OCI-LY7 (cell line): ENCODE measurements around the gene AUP1. TPM values are rescaled to one million over a fixed set of nuclear protein-coding genes. Genes with fewer than 3 reads are reported as not detected.

Experiments used
- BruUV-seq: library from RNA; stranded (reverse); fragments of 400-500 nt; replicated peaks from 2 replicates; lab custom pipeline; 2021; lab: Mats Ljungman, UMichigan
- CTCF ChIA-PET: fragments of 300-600 bp; sonication (Branson Sonifier 250); formaldehyde crosslinking; loops from one replicate; lab custom pipeline; 2022; ENCODE audit warnings: antibody characterized with exemption; ENCODE audit not compliant: unreplicated experiment; lab: Charles Lee
- POLR2A ChIA-PET: fragments of 300-600 bp; sonication (Branson Sonifier 250); formaldehyde crosslinking; loops from one replicate; lab custom pipeline; 2022; ENCODE audit warnings: antibody characterized with exemption; lab: Charles Lee
- DNase-seq: peaks from one replicate; pipeline ENCODE4 v3.0.0-alpha.2; 2015; ENCODE audit warnings: low spot score
- H2AFZ ChIP-seq: fragments of 200-600 bp; sonication (generic), shearing (Covaris generic); 2 replicates; pipeline ENCODE4 v1.6.1; 2014; ENCODE audit warnings: mild to moderate bottlenecking, antibody characterized with exemption, low read length, moderate library complexity
- H3K27ac ChIP-seq: fragments of 200-600 bp; sonication (generic); 2 replicates; pipeline ENCODE4 v1.5.1; 2014; ENCODE audit warnings: mixed run types, low read depth, mild to moderate bottlenecking, moderate library complexity, low read length, inconsistent platforms; ENCODE audit not compliant: poor library complexity, severe bottlenecking
- H3K36me3 ChIP-seq: fragments of 200-600 bp; sonication (generic); 2 replicates; pipeline ENCODE4 v1.6.1; 2014; ENCODE audit warnings: mild to moderate bottlenecking, antibody characterized with exemption, low read length, moderate library complexity, mixed read lengths; ENCODE audit not compliant: insufficient read depth
- H3K4me1 ChIP-seq: fragments of 200-600 bp; sonication (generic); 2 replicates; pipeline ENCODE4 v1.5.1; 2014; ENCODE audit warnings: mild to moderate bottlenecking, low read length; ENCODE audit not compliant: insufficient read depth, poor library complexity, severe bottlenecking
- H3K4me2 ChIP-seq: fragments of 200-600 bp; sonication (generic); 2 replicates; pipeline ENCODE4 v1.6.1; 2014; ENCODE audit warnings: mild to moderate bottlenecking, low read length
- H3K4me3 ChIP-seq: fragments of 200-600 bp; sonication (generic); 2 replicates; pipeline ENCODE4 v1.5.1; 2014; ENCODE audit warnings: mild to moderate bottlenecking, low read depth, low read length; ENCODE audit not compliant: poor library complexity, severe bottlenecking
- H3K79me2 ChIP-seq: fragments of 200-600 bp; sonication (generic); 2 replicates; pipeline ENCODE4 v1.6.1; 2016; ENCODE audit warnings: low read depth, mild to moderate bottlenecking, low read length, moderate library complexity, mixed read lengths; ENCODE audit not compliant: insufficient read depth
- H3K9me2 ChIP-seq: fragments of 200-600 bp; sonication (generic); 2 replicates; pipeline ENCODE4 v1.6.1; 2016; ENCODE audit warnings: mild to moderate bottlenecking, low read length, mixed read lengths; ENCODE audit not compliant: insufficient read depth
- H3K9me3 ChIP-seq: fragments of 200-600 bp; sonication (generic); 2 replicates; pipeline ENCODE4 v1.6.1; 2014; ENCODE audit warnings: mild to moderate bottlenecking, mixed run types, low read length, mixed read lengths
- H4K20me1 ChIP-seq: fragments of 200-600 bp; sonication (generic); 2 replicates; pipeline ENCODE4 v1.6.1; 2014; ENCODE audit warnings: mild to moderate bottlenecking, antibody characterized with exemption, low read length, moderate library complexity, mixed read lengths; ENCODE audit not compliant: insufficient read depth
- EZH2phosphoT487 ChIP-seq: fragments of 200-600 bp; sonication (generic); IDR thresholded peaks from 2 replicates; pipeline ENCODE4 v1.6.1; 2018; ENCODE audit warnings: low read depth, borderline replicate concordance, mild to moderate bottlenecking, mixed run types, antibody characterized with exemption, low read length, moderate library complexity, mixed read lengths
- intact Hi-C: fragments of 100-400 bp; cut with micrococcal nuclease; formaldehyde crosslinking; loops from one replicate; pipeline ENCODE4 v1.10.0; 2022; ENCODE audit not compliant: unreplicated experiment
- total RNA-seq, 2 experiments: library from RNA; depleted of rRNA in 1 of 2; stranded (reverse); fragments of >200 nt in 1 of 2; shearing (Covaris generic) in 1 of 2; gene quantifications; 2 replicates each; pipeline ENCODE4 v1.2.3, GENCODE V29; 2014 to 2022
- TF ChIP-seq, protein P1 (sequence below): fragments of 200-600 bp; sonication (generic); conservative IDR thresholded peaks from 2 replicates; pipeline ENCODE4 v1.5.1; 2014; ENCODE audit warnings: mild to moderate bottlenecking, antibody characterized with exemption, low read length, moderate library complexity, mixed read lengths

The AUP1 gene
- total RNA-seq, 2 experiments from 2014 or later: 121 to 188 TPM

DNA sequence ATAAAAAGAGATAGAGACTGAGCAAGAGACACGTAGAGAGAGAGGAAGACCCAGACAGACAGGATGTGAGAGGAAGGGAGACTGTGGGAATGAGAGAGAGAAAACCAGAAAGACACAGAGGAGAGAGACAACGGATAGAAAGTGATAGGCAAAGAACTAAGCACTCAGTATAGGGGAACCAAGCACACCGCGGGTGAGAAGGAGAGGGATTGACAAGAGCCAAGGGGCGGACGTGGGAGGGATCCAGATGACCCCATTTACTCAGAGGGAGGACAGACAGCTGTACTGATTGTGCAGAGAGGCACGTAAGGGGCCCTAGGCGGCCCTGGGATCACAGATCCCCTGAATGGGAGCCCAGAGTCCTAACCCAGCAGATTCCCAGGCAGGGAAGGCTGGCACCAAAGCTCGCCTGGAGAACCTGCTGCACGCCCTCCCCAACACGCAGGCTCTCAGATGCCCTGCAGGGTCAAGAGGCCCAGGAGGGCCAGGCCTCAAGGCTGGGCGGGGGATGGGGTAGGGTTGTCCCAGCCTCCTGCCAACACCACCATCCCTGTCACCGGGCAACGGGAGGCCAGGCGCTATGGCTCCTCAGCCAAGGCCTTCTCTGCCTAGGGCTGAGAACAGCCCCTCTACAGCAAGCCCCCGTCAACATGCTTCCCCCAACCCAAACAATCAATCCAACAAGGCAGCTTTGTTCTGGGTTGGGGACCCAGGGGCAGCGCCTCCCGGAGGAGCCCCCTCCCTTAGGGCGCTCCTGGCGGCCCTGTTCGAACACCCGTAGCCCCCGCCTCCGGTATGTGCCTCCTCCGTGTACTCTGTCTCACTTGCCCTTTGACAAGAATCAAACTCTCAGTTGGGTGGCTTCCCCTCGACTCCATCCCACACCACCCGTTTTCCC lies 23.7 kb upstream of the AUP1 start:
- no peaks in the 10 kb centered on the region for H3K79me2 ChIP-seq
- no peaks in the 10 kb centered on the region for H4K20me1 ChIP-seq
- no peak for DNase-seq
- H3K4me1 ChIP-seq: peaks cover 13% of the 10 kb centered on the region
- H3K9me2 ChIP-seq: no peaks in the 10 kb centered on the region
- no TSS peak for BruUV-seq
- peak overlapping the region; percentile 95 for H2AFZ ChIP-seq
- intact Hi-C loops: no loop called here
- TF ChIP-seq EZH2phosphoT487: no peak
- TF ChIP-seq, protein P1, sequence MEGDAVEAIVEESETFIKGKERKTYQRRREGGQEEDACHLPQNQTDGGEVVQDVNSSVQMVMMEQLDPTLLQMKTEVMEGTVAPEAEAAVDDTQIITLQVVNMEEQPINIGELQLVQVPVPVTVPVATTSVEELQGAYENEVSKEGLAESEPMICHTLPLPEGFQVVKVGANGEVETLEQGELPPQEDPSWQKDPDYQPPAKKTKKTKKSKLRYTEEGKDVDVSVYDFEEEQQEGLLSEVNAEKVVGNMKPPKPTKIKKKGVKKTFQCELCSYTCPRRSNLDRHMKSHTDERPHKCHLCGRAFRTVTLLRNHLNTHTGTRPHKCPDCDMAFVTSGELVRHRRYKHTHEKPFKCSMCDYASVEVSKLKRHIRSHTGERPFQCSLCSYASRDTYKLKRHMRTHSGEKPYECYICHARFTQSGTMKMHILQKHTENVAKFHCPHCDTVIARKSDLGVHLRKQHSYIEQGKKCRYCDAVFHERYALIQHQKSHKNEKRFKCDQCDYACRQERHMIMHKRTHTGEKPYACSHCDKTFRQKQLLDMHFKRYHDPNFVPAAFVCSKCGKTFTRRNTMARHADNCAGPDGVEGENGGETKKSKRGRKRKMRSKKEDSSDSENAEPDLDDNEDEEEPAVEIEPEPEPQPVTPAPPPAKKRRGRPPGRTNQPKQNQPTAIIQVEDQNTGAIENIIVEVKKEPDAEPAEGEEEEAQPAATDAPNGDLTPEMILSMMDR: no peak
- peak overlapping the region; percentile 80 for H3K4me2 ChIP-seq
- peak overlapping the region; percentile 94 for H3K4me3 ChIP-seq
- CTCF ChIA-PET: no interaction called here
- H3K9me3 ChIP-seq: no peaks in the 10 kb centered on the region
- no peaks in the 10 kb centered on the region for H3K36me3 ChIP-seq
- H3K27ac ChIP-seq: no peak overlapping the region
- POLR2A ChIA-PET: no interaction called here

GRCh38 chr2:74551942-74552913 lies 22.7 kb upstream of the AUP1 start:
- intact Hi-C loops: no loop called here
- Histone ChIP-seq H3K36me3 (no peaks in the 10 kb centered on the region), H3K27ac (no peak overlapping the region), H2AFZ (no peak overlapping the region), H3K9me3 (no peaks in the 10 kb centered on the region), H4K20me1 (no peaks in the 10 kb centered on the region), H3K4me2 (no peak overlapping the region), H3K4me1 (peaks cover 13% of the 10 kb centered on the region), H3K9me2 (no peaks in the 10 kb centered on the region), H3K79me2 (no peaks in the 10 kb centered on the region), H3K4me3 (no peak overlapping the region)
- TF ChIP-seq, protein P1: no peak
- TF ChIP-seq EZH2phosphoT487: no peak
- BruUV-seq: no TSS peak
- CTCF ChIA-PET: interaction anchor here (0.5 kb wide), 1 partner anchor 78 kb away, joined by 5 read pairs; no protein-coding TSS in a partner anchor
- POLR2A ChIA-PET: interaction anchor here (0.6 kb wide), 1 partner anchor 10 kb away, joined by 3 read pairs; no protein-coding TSS in a partner anchor
- DNase-seq: no peak
